HepG2 (cell line): ENCODE data around the gene HNRNPC. TPM values are rescaled to one million over a fixed set of nuclear protein-coding genes. Genes with fewer than 3 reads are reported as not detected.
A peak's percentile ranks its signal among the peaks of the same experiment; 100 is the strongest.

Experiments used
- ATAC-seq: fragments of 200-7000 bp; cut with Tn5 transposase; 3 replicates; pipeline ENCODE4 v1.9.1; 2020; ENCODE audit warnings: mild to moderate bottlenecking, moderate library complexity
- BruUV-seq: library from RNA; stranded (reverse); fragments of 400-500 nt; replicated peaks from 2 replicates; lab custom pipeline; 2021; lab: Mats Ljungman, UMichigan
- CTCF ChIA-PET: fragments of 300-600 bp; formaldehyde crosslinking; extraction: SDS; loops from one replicate; lab custom pipeline; 2021; ENCODE audit warnings: low total read pairs, inconsistent platforms, low intra/inter-chr PET ratio; lab: Yijun Ruan, JAX
- POLR2A ChIA-PET: fragments of 350-600 bp; sonication (Branson Sonifier 250); formaldehyde crosslinking; loops from one replicate; lab custom pipeline; 2020; ENCODE audit warnings: antibody characterized with exemption, inconsistent platforms; lab: Yijun Ruan, JAX
- DNase-seq: peaks from one replicate; pipeline ENCODE4 v3.0.0-alpha.2; 2015; ENCODE audit warnings: low spot score
- FAIRE-seq: peaks from 3 replicates; lab custom pipeline; 2011; peaks lifted over from hg19 to GRCh38; lab: Jason Lieb, UNC
- H2AFZ ChIP-seq: one replicate; pipeline ENCODE4 v1.6.1; 2011; ENCODE audit warnings: low read length, inconsistent platforms
- H3K27ac ChIP-seq: fragments of 300-600 bp; 3 replicates; pipeline ENCODE4 v1.8.0; 2011; ENCODE audit warnings: mixed run types, mild to moderate bottlenecking, mixed read lengths, low read length, inconsistent platforms; ENCODE audit not compliant: insufficient read depth; ENCODE audit errors: extremely low read length
- H3K27me3 ChIP-seq, 2 experiments: fragments of 200-600 bp in 1 of 2; 2 replicates in 1 of 2; 3 replicates in 1 of 2; pipeline versions ENCODE4 v1.6.0 to v1.8.0; 2011; ENCODE audit warnings: low read length in 2 of 2, mild to moderate bottlenecking in 2 of 2, moderate library complexity in 2 of 2, inconsistent platforms in 1 of 2; ENCODE audit not compliant: insufficient read depth in 2 of 2, control insufficient read depth in 1 of 2
- H3K36me3 ChIP-seq, 2 experiments: fragments of 200-600 bp in 1 of 2; replicated peaks in 1 of 2; 2 replicates in 1 of 2; 3 replicates in 1 of 2; pipeline versions ENCODE4 v1.5.1 to v1.8.0; 2011; ENCODE audit warnings: low read length in 2 of 2, inconsistent platforms in 1 of 2; ENCODE audit not compliant: insufficient read depth in 2 of 2, control insufficient read depth in 1 of 2
- H3K4me1 ChIP-seq: 2 replicates; pipeline ENCODE4 v1.5.1; 2012; ENCODE audit warnings: low read length, inconsistent platforms; ENCODE audit not compliant: insufficient read depth
- H3K4me2 ChIP-seq: 2 replicates; pipeline ENCODE4 v1.6.0; 2011; ENCODE audit warnings: low read depth, low read length, inconsistent platforms
- H3K4me3 ChIP-seq, 3 experiments: fragments of 200-600 bp in 1 of 3; sonication (generic), shearing (Covaris generic) in 1 of 3; replicated peaks in 1 of 3; 2 replicates each; pipeline ENCODE4 v1.5.1; 2011 to 2016; ENCODE audit warnings: low read length in 3 of 3, inconsistent platforms in 2 of 3, low read depth in 2 of 3, mild to moderate bottlenecking in 2 of 3, control low read depth in 1 of 3, mixed read lengths in 1 of 3; ENCODE audit not compliant: insufficient read depth in 1 of 3
- H3K79me2 ChIP-seq: one replicate; pipeline ENCODE4 v1.6.1; 2011; ENCODE audit warnings: low read length, inconsistent platforms; ENCODE audit not compliant: insufficient read depth
- H3K9ac ChIP-seq: 2 replicates; pipeline ENCODE4 v1.6.0; 2011; ENCODE audit warnings: mild to moderate bottlenecking, low read depth, low read length, inconsistent platforms; ENCODE audit not compliant: insufficient read depth
- H3K9me3 ChIP-seq: 2 replicates; pipeline ENCODE4 v1.5.1; 2012; ENCODE audit warnings: mild to moderate bottlenecking, low read length
- H4K20me1 ChIP-seq: 2 replicates; pipeline ENCODE4 v1.6.0; 2011; ENCODE audit warnings: inconsistent platforms, mild to moderate bottlenecking, low read length, moderate library complexity; ENCODE audit not compliant: insufficient read depth
- AKAP8 ChIP-seq: sonication (generic); formaldehyde crosslinking; IDR thresholded peaks from 2 replicates; pipeline ENCODE4 v1.5.1; 2020; ENCODE audit warnings: mild to moderate bottlenecking, missing genetic modification reagents
- EP300 ChIP-seq, 3 experiments: sonication (generic) in 1 of 3; formaldehyde crosslinking in 1 of 3; IDR thresholded peaks; 2 replicates each; pipeline versions ENCODE4 v1.5.1 to v1.6.1; 2011 to 2020; ENCODE audit warnings: low read depth in 2 of 3, low read length in 2 of 3, borderline replicate concordance in 1 of 3, improper control_type of control experiment in 1 of 3, mild to moderate bottlenecking in 1 of 3, missing genetic modification reagents in 1 of 3, moderate library complexity in 1 of 3
- HNRNPK ChIP-seq: fragments of 200-400 bp; formaldehyde crosslinking; IDR thresholded peaks from 2 replicates; pipeline ENCODE4 v1.6.1; 2018; ENCODE audit warnings: low read length, low read depth, moderate library complexity, mild to moderate bottlenecking; ENCODE audit not compliant: poor library complexity, severe bottlenecking
- KLF9 ChIP-seq: IDR thresholded peaks from 2 replicates; pipeline ENCODE4 v1.6.1; 2016; ENCODE audit warnings: low read depth
- PAWR ChIP-seq: sonication (generic); formaldehyde crosslinking; IDR thresholded peaks from 2 replicates; pipeline ENCODE4 v1.4.0; 2020; ENCODE audit warnings: missing genetic modification reagents, mild to moderate bottlenecking, borderline replicate concordance
- RBM22 ChIP-seq: fragments of 200-400 bp; formaldehyde crosslinking; optimal IDR thresholded peaks from 2 replicates; pipeline ENCODE3; 2017; ENCODE audit warnings: mild to moderate bottlenecking, low read length, moderate library complexity
- RORA ChIP-seq: sonication (generic); formaldehyde crosslinking; IDR thresholded peaks from 2 replicates; pipeline ENCODE4 v1.5.0; 2020; ENCODE audit warnings: mild to moderate bottlenecking, missing genetic modification reagents, moderate library complexity
- U2AF1 ChIP-seq: fragments of 200-400 bp; formaldehyde crosslinking; optimal IDR thresholded peaks from 2 replicates; pipeline ENCODE3; 2017; ENCODE audit warnings: mild to moderate bottlenecking, low read depth, low read length
- ZBTB46 ChIP-seq: sonication (generic); formaldehyde crosslinking; IDR thresholded peaks from 2 replicates; pipeline ENCODE4 v1.4.0; 2020; ENCODE audit warnings: mild to moderate bottlenecking, missing genetic modification reagents, borderline replicate concordance
- ZBTB49 ChIP-seq: sonication (generic); formaldehyde crosslinking; IDR thresholded peaks from 2 replicates; pipeline ENCODE4 v1.4.0; 2020; ENCODE audit warnings: missing genetic modification reagents, borderline replicate concordance
- ZFX ChIP-seq: sonication (generic); formaldehyde crosslinking; IDR thresholded peaks from 2 replicates; pipeline ENCODE4 v1.4.0; 2020; ENCODE audit warnings: mild to moderate bottlenecking, low read depth, missing genetic modification reagents, moderate library complexity
- ZNF337 ChIP-seq: sonication (generic); formaldehyde crosslinking; IDR thresholded peaks from 2 replicates; pipeline ENCODE4 v1.5.1; 2020; ENCODE audit warnings: missing genetic modification reagents, low read depth, mild to moderate bottlenecking, borderline replicate concordance
- ZNF468 ChIP-seq: sonication (generic); formaldehyde crosslinking; IDR thresholded peaks from 2 replicates; pipeline ENCODE4 v1.8.0; 2022; ENCODE audit warnings: mild to moderate bottlenecking, moderate library complexity, missing genetic modification reagents
- ZNF775 ChIP-seq: sonication (generic); formaldehyde crosslinking; IDR thresholded peaks from 2 replicates; pipeline ENCODE4 v1.4.0; 2020; ENCODE audit warnings: missing genetic modification reagents, mild to moderate bottlenecking, moderate library complexity, borderline replicate concordance
- WGBS: methylation state at CpG from one replicate; pipeline ENCODE4 v1.1.6; 2017; ENCODE audit warnings: low lambda C conversion rate; 5-methylcytosine and 5-hydroxymethylcytosine counted together
- in situ Hi-C: cut with HindIII; loops from 2 replicates; pipeline ENCODE4 v1.10.0; 2017; ENCODE audit warnings: low pct_unique_long_range_greater_than_20kb; ENCODE audit not compliant: extremely low pct_ligation_motif_present
- intact Hi-C: fragments of 100-400 bp; cut with micrococcal nuclease; formaldehyde crosslinking; loops from one replicate; pipeline ENCODE4 v1.10.0; 2022; ENCODE audit not compliant: unreplicated experiment
- polyA plus RNA-seq, 8 experiments: library from polyadenylated mRNA; depleted of rRNA in 3 of 8; stranded (reverse) in 7 of 8; unstranded in 1 of 8; fragments of >200 nt; fragmentation: Illumina TruSeq in 4 of 8; extraction: Trizol in 4 of 8; gene quantifications; 2 replicates each; pipeline versions ENCODE4 v1.2.1 to v1.2.3, GENCODE V29; 2011 to 2016; ENCODE audit warnings: low read depth in 4 of 8, missing spikeins in 1 of 8, mixed read lengths in 1 of 8; ENCODE audit not compliant: insufficient read depth in 1 of 8
- total RNA-seq, 5 experiments: library from RNA; depleted of rRNA; stranded (reverse); fragments of >200 nt; fragmentation: Illumina TruSeq; extraction: Trizol; gene quantifications; 2 replicates each; pipeline ENCODE4 v1.2.3, GENCODE V29; 2016; ENCODE audit warnings: low read depth in 1 of 5

HNRNPC gene
- total and polyA plus RNA-seq, 2 of the 13 experiments (the other 11 are each of a cell fraction or from before 2014, with no cell fraction given) = 628 to 1,099 TPM

- TF ChIP-seq ZBTB49 (no peak), U2AF1 (no peak), ZNF468 (no peak), RORA (CRISPR knock-in tag) (no peak), ZNF337 (CRISPR knock-in tag) (0 out of 2 replicates have a peak, but pooled peaks have one; percentile 24), PAWR (CRISPR knock-in tag) (no peak), AKAP8 (CRISPR knock-in tag) (no peak)
- TF ChIP-seq, all 625 proteins: peak for 18
Observed at GRCh38 chr14:21264025-21264801, 5.0 kb downstream of the HNRNPC start (continued).

GRCh38 chr14:21263284-21264024, 5.8 kb downstream of the HNRNPC start:
- intact Hi-C loops = no loop called here
- TF ChIP-seq KLF9 (no peak), HNRNPK (peak; percentile 33), ZFX (CRISPR knock-in tag) (no peak), EP300 (IDR thresholded peaks at IDR 0.05; ENCODE audit: low read depth in 2 of 2, low read length in 2 of 2) (no peak), EP300 (CRISPR knock-in tag; IDR thresholded peaks at IDR 0.05; ENCODE audit: borderline replicate concordance) (no peak), ZNF775 (CRISPR knock-in tag) (no peak), ZBTB46 (CRISPR knock-in tag) (no peak), RBM22 (peak; percentile 97)

More at GRCh38 chr14:21263284-21264024, 5.8 kb downstream of the HNRNPC start:
- no peaks in the 10 kb centered on the region; a peak in 2 of 5 replicates for H3K27me3 ChIP-seq
- DNase-seq = no peak
- ChIA-PET CTCF (no interaction called here), POLR2A (interaction anchor here (0.7 to 6.0 kb wide), 4 partner anchors 7 to 48 kb away, joined by 3 to 68 read pairs (median 14); no protein-coding TSS in a partner anchor)
- peaks cover 21 to 77% of the 10 kb centered on the region in 2 experiments for H3K36me3 ChIP-seq
- H3K4me1 ChIP-seq = peaks cover 80% of the 10 kb centered on the region
- 0 out of 2 replicates have a peak overlapping the region, but pooled peaks have one; percentile 1 for H3K9ac ChIP-seq
- peak; percentile 7 for ATAC-seq
- peaks cover 97% of the 10 kb centered on the region for H4K20me1 ChIP-seq
- no peaks in the 10 kb centered on the region for H3K9me3 ChIP-seq
- in situ Hi-C loops = no loop called here
- H3K4me3 ChIP-seq = peak overlapping the region in 1 of 3 experiments; percentile 22; a peak in 1 of 6 replicates
- H3K79me2 ChIP-seq = peaks cover 98% of the 10 kb centered on the region
- no peak overlapping the region for H2AFZ ChIP-seq
- BruUV-seq = no TSS peak
- peak overlapping the region; percentile 19 for H3K27ac ChIP-seq
- WGBS = 65% methylated on average over 5 of the region's 5 CpGs
- no peak for FAIRE-seq
- H3K4me2 ChIP-seq = peak overlapping the region; percentile 88
